ENCODE data around the gene PARVA.

Gene PARVA

GRCh38 chr11:12444601-12445000 is 67.2 kb downstream of the PARVA start:
- H3K9me3 ChIP-seq = peaks cover 6% of the 10 kb centered on the region; the same call in 1 of the 2 replicates
- no peak overlapping the region for H3K4me2 ChIP-seq
- no peaks in the 10 kb centered on the region for H4K20me1 ChIP-seq
- no peaks in the 10 kb centered on the region for H3K27me3 ChIP-seq
- no peak overlapping the region for H3K27ac ChIP-seq
- H3K36me3 ChIP-seq = no peaks in the 10 kb centered on the region
- H3K4me3 ChIP-seq = no peak overlapping the region
- H3K9ac ChIP-seq = no peak overlapping the region
- no peak for TF ChIP-seq Cebpa-rat (IDR thresholded peaks at IDR 0.05)
- peaks cover 6% of the 10 kb centered on the region; the same call in 1 of the 2 replicates for H3K4me1 ChIP-seq

GRCh38 chr11:12445001-12445400 is 67.6 kb downstream of the PARVA start:
- no peak for TF ChIP-seq Cebpa-rat (IDR thresholded peaks at IDR 0.05)
- H3K36me3 ChIP-seq = no peaks in the 10 kb centered on the region
- no peak overlapping the region for H3K9ac ChIP-seq
- peaks cover 6% of the 10 kb centered on the region; the same call in 1 of the 2 replicates for H3K9me3 ChIP-seq
- H3K4me3 ChIP-seq = no peak overlapping the region
- H3K27ac ChIP-seq = no peak overlapping the region
- no peak overlapping the region for H3K4me2 ChIP-seq
- H3K27me3 ChIP-seq = no peaks in the 10 kb centered on the region
- H4K20me1 ChIP-seq = no peaks in the 10 kb centered on the region
- peaks cover 2% of the 10 kb centered on the region; the same call in 1 of the 2 replicates for H3K4me1 ChIP-seq

DNA sequence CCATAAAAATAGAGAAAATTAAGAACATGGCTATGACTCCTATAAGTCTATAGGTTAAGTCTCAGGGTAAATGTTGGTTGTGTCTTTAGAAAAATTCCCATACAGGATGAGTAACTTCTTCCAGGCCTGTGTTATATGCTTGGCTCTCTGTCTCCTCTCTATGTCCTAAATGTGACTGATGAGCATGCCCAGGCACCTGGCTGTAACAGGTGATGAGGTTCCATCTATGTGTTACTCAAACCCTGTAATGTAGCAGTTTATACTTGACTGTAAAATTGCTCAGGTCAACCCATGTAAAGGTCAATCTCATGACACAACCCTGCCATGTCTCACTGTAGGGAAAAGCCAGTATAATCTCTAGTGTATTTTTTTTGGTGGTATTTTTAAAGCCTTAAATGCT is 69.5 kb downstream of the PARVA start:
- Histone ChIP-seq H4K20me1 (no peaks in the 10 kb centered on the region), H3K4me3 (no peak overlapping the region)

DNA sequence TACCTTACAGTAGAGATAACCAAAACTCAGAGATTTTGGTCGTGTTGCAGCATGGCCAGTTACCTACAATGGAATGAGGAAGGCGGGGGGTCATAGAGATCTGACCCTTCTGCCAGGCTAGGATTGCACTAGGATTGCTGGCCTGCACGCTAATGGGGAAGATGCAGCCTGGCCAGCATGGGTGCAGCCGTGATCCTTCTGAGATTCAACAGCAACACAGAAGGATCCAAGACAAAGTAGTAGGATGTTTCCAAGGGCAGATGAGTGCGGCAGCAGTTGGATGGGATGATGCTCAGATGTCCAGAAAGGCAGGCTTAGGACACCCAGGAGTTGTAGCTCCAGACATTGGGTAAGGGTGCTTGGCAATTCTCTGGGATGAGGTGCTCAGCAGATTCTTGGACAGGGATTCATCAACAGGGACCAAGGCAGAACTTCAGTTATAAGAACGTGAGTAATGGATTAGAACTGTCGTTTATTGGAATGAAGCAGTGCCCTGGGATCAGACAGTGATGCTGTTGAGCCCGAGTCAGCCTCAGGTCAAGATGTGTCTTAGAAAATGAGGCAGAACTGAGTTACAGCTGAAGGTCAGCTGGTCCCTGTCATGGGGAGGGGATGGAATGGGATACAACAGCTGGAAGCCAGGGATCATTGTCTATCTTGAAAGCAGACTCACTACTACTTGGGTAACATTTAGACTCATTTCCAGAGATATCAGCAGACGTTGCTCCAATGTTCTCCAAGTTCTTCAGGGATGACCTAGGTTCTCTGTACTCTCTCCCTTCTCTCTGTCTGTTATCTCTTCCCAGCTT is 71.0 kb downstream of the PARVA start:
- Histone ChIP-seq H3K27me3 (no peaks in the 10 kb centered on the region), H3K4me2 (no peak overlapping the region), H3K4me3 (no peak overlapping the region), H3K4me1 (no peaks in the 10 kb centered on the region), H4K20me1 (no peaks in the 10 kb centered on the region), H3K9ac (no peak overlapping the region), H3K27ac (no peak overlapping the region), H3K9me3 (no peaks in the 10 kb centered on the region), H3K36me3 (no peaks in the 10 kb centered on the region)
- TF ChIP-seq Cebpa-rat (IDR thresholded peaks at IDR 0.05) = no peak

More for the DNA sequence above, 69.5 kb downstream of the PARVA start:
- H3K9me3 ChIP-seq = no peaks in the 10 kb centered on the region
- H3K4me2 ChIP-seq = no peak overlapping the region
- H3K27ac ChIP-seq = no peak overlapping the region
- H3K36me3 ChIP-seq = no peaks in the 10 kb centered on the region
- TF ChIP-seq Cebpa-rat (IDR thresholded peaks at IDR 0.05) = no peak
- H3K4me1 ChIP-seq = no peaks in the 10 kb centered on the region
- no peaks in the 10 kb centered on the region for H3K27me3 ChIP-seq
- no peak overlapping the region for H3K9ac ChIP-seq

DNA sequence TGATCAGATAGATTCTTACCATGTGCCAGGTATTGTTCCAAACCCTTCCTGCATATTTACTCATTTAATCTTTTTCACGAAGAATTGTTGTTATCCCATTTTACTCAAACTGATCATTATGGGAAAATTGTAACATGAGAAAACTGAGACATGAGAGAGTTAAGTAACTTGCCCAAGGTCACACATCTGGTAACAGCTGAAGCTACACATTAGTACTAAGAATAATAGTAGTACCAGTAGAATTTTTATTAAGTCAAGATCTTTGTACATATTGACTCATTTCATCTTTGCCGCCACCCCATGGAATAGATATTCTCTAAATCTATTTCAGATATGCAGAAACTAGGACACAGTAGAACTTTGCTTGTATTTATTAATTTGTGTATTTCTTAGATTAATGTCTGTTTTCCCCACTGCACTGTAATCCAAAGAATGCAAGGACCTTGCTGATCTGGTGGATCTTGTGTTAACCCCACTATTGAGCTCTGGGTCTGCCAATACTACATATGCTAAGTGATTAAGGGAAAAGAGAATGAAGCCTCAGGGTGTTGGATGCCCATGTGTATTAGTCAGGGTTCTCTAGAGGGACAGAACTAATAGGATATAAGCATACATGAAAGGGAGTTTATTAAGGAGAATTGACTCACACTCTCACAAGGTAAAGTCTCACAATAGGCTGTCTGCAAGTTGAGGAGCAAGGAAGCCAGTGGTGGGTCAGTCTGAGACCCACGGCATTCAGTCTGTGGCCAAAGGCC is 72.8 kb downstream of the PARVA start:
- H3K27ac ChIP-seq = no peak overlapping the region

GRCh38 chr11:12451179-12451814 is 73.9 kb downstream of the PARVA start:
- H3K27me3 ChIP-seq = no peaks in the 10 kb centered on the region
- no peak for TF ChIP-seq Cebpa-rat (IDR thresholded peaks at IDR 0.05)
- H3K9ac ChIP-seq = no peak overlapping the region
- no peak overlapping the region for H3K4me2 ChIP-seq
- H3K4me3 ChIP-seq = no peak overlapping the region
- no peaks in the 10 kb centered on the region for H3K4me1 ChIP-seq
- no peaks in the 10 kb centered on the region for H4K20me1 ChIP-seq
- no peak overlapping the region for H3K27ac ChIP-seq
- H3K9me3 ChIP-seq = no peaks in the 10 kb centered on the region
- H3K36me3 ChIP-seq = no peaks in the 10 kb centered on the region

More for the DNA sequence above, 72.8 kb downstream of the PARVA start:
- H3K27me3 ChIP-seq = no peaks in the 10 kb centered on the region
- no peaks in the 10 kb centered on the region for H3K4me1 ChIP-seq
- no peak for TF ChIP-seq Cebpa-rat (IDR thresholded peaks at IDR 0.05)
- no peak overlapping the region for H3K9ac ChIP-seq
- H3K4me3 ChIP-seq = no peak overlapping the region
- H3K4me2 ChIP-seq = no peak overlapping the region
- no peaks in the 10 kb centered on the region for H3K9me3 ChIP-seq
- H4K20me1 ChIP-seq = no peaks in the 10 kb centered on the region
- no peaks in the 10 kb centered on the region for H3K36me3 ChIP-seq

GRCh38 chr11:12453243-12453642 is 75.9 kb downstream of the PARVA start:
- H3K27ac ChIP-seq = no peak overlapping the region
- TF ChIP-seq Cebpa-rat (IDR thresholded peaks at IDR 0.05) = no peak
- H3K4me1 ChIP-seq = no peaks in the 10 kb centered on the region
- H4K20me1 ChIP-seq = no peaks in the 10 kb centered on the region
- H3K4me2 ChIP-seq = no peak overlapping the region
- no peaks in the 10 kb centered on the region for H3K27me3 ChIP-seq
- no peaks in the 10 kb centered on the region for H3K9me3 ChIP-seq
- H3K9ac ChIP-seq = no peak overlapping the region
- no peak overlapping the region for H3K4me3 ChIP-seq
- no peaks in the 10 kb centered on the region for H3K36me3 ChIP-seq

- no peaks in the 10 kb centered on the region for H3K9me3 ChIP-seq
- H3K36me3 ChIP-seq = no peaks in the 10 kb centered on the region
- H3K27ac ChIP-seq = no peak overlapping the region
- no peak overlapping the region for H3K4me3 ChIP-seq
- H3K27me3 ChIP-seq = no peaks in the 10 kb centered on the region
- no peaks in the 10 kb centered on the region for H4K20me1 ChIP-seq
- H3K4me1 ChIP-seq = no peaks in the 10 kb centered on the region
- H3K4me2 ChIP-seq = no peak overlapping the region
- no peak for TF ChIP-seq Cebpa-rat (IDR thresholded peaks at IDR 0.05)
- H3K9ac ChIP-seq = no peak overlapping the region
These were observed 77.4 kb downstream of the PARVA start for GRCh38 chr11:12454782-12455181.

DNA sequence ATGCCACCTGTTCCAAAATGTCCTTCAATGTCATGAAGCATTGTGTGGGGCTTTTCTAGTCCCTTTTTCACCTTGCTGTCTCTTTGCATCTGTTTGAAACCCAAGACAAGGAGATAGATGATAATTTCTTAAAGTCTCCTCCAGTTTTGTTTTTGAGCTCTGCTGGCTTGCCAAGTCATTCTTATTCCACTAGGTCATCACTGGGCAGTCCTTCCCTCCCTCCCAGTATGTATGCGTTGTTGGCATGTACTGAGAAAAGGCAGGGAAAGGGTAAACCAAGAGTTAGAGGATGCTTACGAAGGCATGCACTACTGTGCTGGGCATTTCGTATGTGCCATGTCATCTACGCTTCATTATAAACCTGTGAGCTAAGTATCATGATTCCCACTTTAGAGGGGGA is 78.6 kb downstream of the PARVA start:
- Histone ChIP-seq H3K4me3 (no peak overlapping the region), H4K20me1 (no peaks in the 10 kb centered on the region), H3K27me3 (no peaks in the 10 kb centered on the region), H3K4me1 (no peaks in the 10 kb centered on the region), H3K36me3 (no peaks in the 10 kb centered on the region), H3K4me2 (no peak overlapping the region), H3K9ac (no peak overlapping the region), H3K9me3 (no peaks in the 10 kb centered on the region), H3K27ac (no peak overlapping the region)
- no peak for TF ChIP-seq Cebpa-rat (IDR thresholded peaks at IDR 0.05)

All from BLaER1 (cell line).